DOHH2 (cell line): Measurements from ENCODE around the gene PROSER1.

Experiments used
- EZH2phosphoT487 ChIP-seq: fragments of 200-600 bp; sonication (generic); IDR thresholded peaks from 2 replicates; pipeline ENCODE4 v1.6.1; 2017; ENCODE audit warnings: borderline replicate concordance, mild to moderate bottlenecking, antibody characterized with exemption, low read length, moderate library complexity, mixed read lengths
- TF ChIP-seq, protein P1 (sequence below): fragments of 200-600 bp; sonication (generic); IDR thresholded peaks from one replicate; pipeline ENCODE4 v1.5.1; 2014; ENCODE audit warnings: antibody characterized with exemption, mild to moderate bottlenecking, low read depth, low read length; ENCODE audit not compliant: poor library complexity, severe bottlenecking

DNA sequence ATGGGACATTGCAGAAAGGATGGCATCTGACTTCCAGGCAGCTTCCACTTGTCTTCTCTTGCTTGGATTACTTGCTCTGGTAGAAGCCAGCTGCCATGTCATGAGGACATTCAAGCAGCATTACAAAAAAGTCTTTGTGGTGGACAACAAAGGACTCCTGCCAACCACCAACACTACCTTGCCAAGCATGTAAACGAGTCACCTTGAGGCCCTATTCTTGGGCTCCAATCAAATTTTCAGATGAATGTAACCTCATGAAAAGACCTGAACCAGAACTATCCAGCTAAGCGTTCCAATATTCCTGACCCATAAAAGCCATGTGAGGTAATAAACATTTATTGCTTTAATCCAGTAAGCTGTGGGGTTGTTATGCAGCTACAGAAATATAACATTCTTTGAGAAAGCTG, 12.5 kb downstream of the PROSER1 start:
- TF ChIP-seq, protein P1, sequence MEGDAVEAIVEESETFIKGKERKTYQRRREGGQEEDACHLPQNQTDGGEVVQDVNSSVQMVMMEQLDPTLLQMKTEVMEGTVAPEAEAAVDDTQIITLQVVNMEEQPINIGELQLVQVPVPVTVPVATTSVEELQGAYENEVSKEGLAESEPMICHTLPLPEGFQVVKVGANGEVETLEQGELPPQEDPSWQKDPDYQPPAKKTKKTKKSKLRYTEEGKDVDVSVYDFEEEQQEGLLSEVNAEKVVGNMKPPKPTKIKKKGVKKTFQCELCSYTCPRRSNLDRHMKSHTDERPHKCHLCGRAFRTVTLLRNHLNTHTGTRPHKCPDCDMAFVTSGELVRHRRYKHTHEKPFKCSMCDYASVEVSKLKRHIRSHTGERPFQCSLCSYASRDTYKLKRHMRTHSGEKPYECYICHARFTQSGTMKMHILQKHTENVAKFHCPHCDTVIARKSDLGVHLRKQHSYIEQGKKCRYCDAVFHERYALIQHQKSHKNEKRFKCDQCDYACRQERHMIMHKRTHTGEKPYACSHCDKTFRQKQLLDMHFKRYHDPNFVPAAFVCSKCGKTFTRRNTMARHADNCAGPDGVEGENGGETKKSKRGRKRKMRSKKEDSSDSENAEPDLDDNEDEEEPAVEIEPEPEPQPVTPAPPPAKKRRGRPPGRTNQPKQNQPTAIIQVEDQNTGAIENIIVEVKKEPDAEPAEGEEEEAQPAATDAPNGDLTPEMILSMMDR: no peak
- no peak for TF ChIP-seq EZH2phosphoT487
